K562 (cell line): ENCODE results near the gene PARS2. TPM values are rescaled to one million over a fixed set of nuclear protein-coding genes. Genes with fewer than 3 reads are reported as not detected.

Source experiments
- ATAC-seq: fragments of 200-7000 bp; cut with Tn5 transposase; 3 replicates; pipeline ENCODE4 v1.9.1; 2020; ENCODE audit warnings: moderate library complexity
- BruUV-seq: library from RNA; stranded (reverse); fragments of 400-500 nt; replicated peaks from 2 replicates; lab custom pipeline; 2021; lab: Mats Ljungman, UMichigan
- CTCF ChIA-PET: fragments of 300-600 bp; formaldehyde crosslinking; extraction: SDS; loops from one replicate; lab custom pipeline; 2021; ENCODE audit warnings: low intra/inter-chr PET ratio; lab: Yijun Ruan, JAX
- POLR2A ChIA-PET: fragments of 300-600, 350-650 bp; sonication (Branson Sonifier 250); formaldehyde crosslinking; extraction: SDS; loops from one replicate; lab custom pipeline; 2021; ENCODE audit warnings: antibody characterized with exemption, inconsistent platforms; lab: Yijun Ruan, JAX
- DNase-seq, 4 experiments: peaks; one replicate each; pipeline versions ENCODE4 v3.0.0 to v3.0.0-alpha.2; 2011 to 2018; ENCODE audit warnings: low spot score in 3 of 4, mixed read lengths in 3 of 4; ENCODE audit errors: extremely low read depth in 1 of 4
- FAIRE-seq: peaks from 2 replicates; lab custom pipeline; 2011; peaks lifted over from hg19 to GRCh38; lab: Jason Lieb, UNC
- H2AFZ ChIP-seq: 2 replicates; pipeline ENCODE4 v1.6.0; 2011; ENCODE audit warnings: low read depth, low read length, control low read depth, inconsistent platforms
- H3K27ac ChIP-seq: fragments of 200-600 bp; 3 replicates; pipeline ENCODE4 v1.8.0; 2011; ENCODE audit warnings: low read depth, mild to moderate bottlenecking, control low read depth, inconsistent platforms, low read length, moderate library complexity, mixed read lengths; ENCODE audit errors: extremely low read depth
- H3K27me3 ChIP-seq, 2 experiments: fragments of 300-600 bp in 1 of 2; 2 replicates in 1 of 2; 3 replicates in 1 of 2; pipeline versions ENCODE4 v1.6.0 to v1.8.0; 2011; ENCODE audit warnings: inconsistent platforms in 2 of 2, low read length in 2 of 2, mild to moderate bottlenecking in 1 of 2, mixed read lengths in 1 of 2, moderate library complexity in 1 of 2; ENCODE audit not compliant: control insufficient read depth in 2 of 2, insufficient read depth in 2 of 2
- H3K36me3 ChIP-seq: fragments of 300-600 bp; 3 replicates; pipeline ENCODE4 v1.8.0; 2011; ENCODE audit warnings: mild to moderate bottlenecking, low read length, inconsistent platforms; ENCODE audit not compliant: control insufficient read depth, insufficient read depth
- H3K4me1 ChIP-seq, 2 experiments: fragments of 200-600 bp in 1 of 2; replicated peaks in 1 of 2; 2 replicates in 1 of 2; 3 replicates in 1 of 2; pipeline versions ENCODE4 v1.5.1 to v1.8.0; 2011; ENCODE audit warnings: inconsistent platforms in 2 of 2, low read length in 2 of 2, mild to moderate bottlenecking in 1 of 2, mixed read lengths in 1 of 2, moderate library complexity in 1 of 2; ENCODE audit not compliant: control insufficient read depth in 2 of 2, insufficient read depth in 2 of 2
- H3K4me2 ChIP-seq: 2 replicates; pipeline ENCODE4 v1.6.1; 2011; ENCODE audit warnings: low read length, control low read depth, inconsistent platforms, mixed read lengths; ENCODE audit not compliant: insufficient read depth
- H3K4me3 ChIP-seq: fragments of 200-600 bp; sonication (generic), shearing (Covaris generic); 2 replicates; pipeline ENCODE4 v1.5.1; 2016; ENCODE audit warnings: control low read depth, inconsistent platforms
- H3K79me2 ChIP-seq: fragments of 200-600 bp; 3 replicates; pipeline ENCODE4 v1.8.0; 2011; ENCODE audit warnings: low read length, inconsistent platforms; ENCODE audit not compliant: control insufficient read depth, insufficient read depth
- H3K9ac ChIP-seq, 2 experiments: 2 replicates each; pipeline versions ENCODE4 v1.6.0 to v1.6.1; 2011; ENCODE audit warnings: low read depth in 2 of 2, low read length in 2 of 2, control low read depth in 1 of 2, inconsistent platforms in 1 of 2, mild to moderate bottlenecking in 1 of 2, mixed read lengths in 1 of 2; ENCODE audit not compliant: insufficient read depth in 1 of 2
- H3K9me1 ChIP-seq: one replicate; pipeline ENCODE4 v1.6.0; 2011; ENCODE audit warnings: inconsistent platforms, mild to moderate bottlenecking, low read length, moderate library complexity; ENCODE audit not compliant: control insufficient read depth, insufficient read depth
- H3K9me3 ChIP-seq: replicated peaks from 2 replicates; pipeline ENCODE4 v1.5.1; 2011; ENCODE audit warnings: low read depth, low read length, inconsistent platforms; ENCODE audit not compliant: control insufficient read depth, insufficient read depth
- H4K20me1 ChIP-seq: replicated peaks from 2 replicates; pipeline ENCODE4 v1.6.1; 2011; ENCODE audit warnings: low read length, inconsistent platforms, mixed read lengths; ENCODE audit not compliant: control insufficient read depth, insufficient read depth
- DDX20 ChIP-seq: fragments of 450-650 bp; IDR thresholded peaks from 2 replicates; pipeline ENCODE4 v1.6.1; 2016; ENCODE audit warnings: missing genetic modification characterization, low read depth, mild to moderate bottlenecking, missing compliant biosample characterization, moderate library complexity
- FOXM1 ChIP-seq, 2 experiments: fragments of 450-650 bp in 1 of 2; sonication (generic) in 1 of 2; formaldehyde crosslinking in 1 of 2; IDR thresholded peaks; 2 replicates each; pipeline versions ENCODE4 v1.6.1 to v1.9.0; 2017 to 2022; ENCODE audit warnings: low read depth in 2 of 2, mild to moderate bottlenecking in 2 of 2, missing genetic modification reagents in 1 of 2, moderate library complexity in 1 of 2
- GATAD2B ChIP-seq: fragments of 450-650 bp; IDR thresholded peaks from 2 replicates; pipeline ENCODE4 v1.6.1; 2017; ENCODE audit warnings: mild to moderate bottlenecking, borderline replicate concordance
- HMGN3 ChIP-seq: IDR thresholded peaks from 2 replicates; pipeline ENCODE4 v1.6.1; 2011; ENCODE audit warnings: borderline replicate concordance, low read depth, mild to moderate bottlenecking, mixed read lengths, low read length; ENCODE audit not compliant: insufficient read length; ENCODE audit errors: extremely low read depth
- POLR2B ChIP-seq: fragments of 450-650 bp; IDR thresholded peaks from 2 replicates; pipeline ENCODE4 v1.6.1; 2018; ENCODE audit warnings: low read depth; ENCODE audit not compliant: partially characterized antibody
- SAFB ChIP-seq: fragments of 200-400 bp; formaldehyde crosslinking; IDR thresholded peaks from 2 replicates; pipeline ENCODE4 v1.6.1; 2017; ENCODE audit warnings: low read depth, low read length, borderline replicate concordance
- TBP ChIP-seq: optimal IDR thresholded peaks from 2 replicates; pipeline ENCODE3; 2011; ENCODE audit warnings: low read depth, low read length, improper control_type of control experiment
- ZNF224 ChIP-seq: sonication (generic); formaldehyde crosslinking; IDR thresholded peaks from 2 replicates; pipeline ENCODE4 v1.8.0; 2022; ENCODE audit warnings: mild to moderate bottlenecking, missing genetic modification reagents
- ZNF24 ChIP-seq: fragments of 450-650 bp; IDR thresholded peaks from 2 replicates; pipeline ENCODE4 v1.6.1; 2016
- ZNF311 ChIP-seq: fragments of 250-450 bp; sonication (Bioruptor Pico); IDR thresholded peaks from 2 replicates; pipeline ENCODE4 v1.4.0; 2020; ENCODE audit warnings: mild to moderate bottlenecking, moderate library complexity
- ZNF77 ChIP-seq: fragments of 250-450 bp; sonication (Bioruptor Pico); IDR thresholded peaks from 2 replicates; pipeline ENCODE4 v1.5.0; 2020
- ZNF79 ChIP-seq: fragments of 250-450 bp; sonication (Bioruptor Pico); IDR thresholded peaks from 2 replicates; pipeline ENCODE4 v1.4.0; 2020; ENCODE audit warnings: low read depth, mild to moderate bottlenecking, moderate library complexity
- WGBS: fragments of 100-300 bp; shearing (Covaris generic); methylation state at CpG from one replicate; pipeline ENCODE4 v1.1.6; 2016; ENCODE audit warnings: low coverage, mixed read lengths; ENCODE audit not compliant: insufficient coverage; ENCODE audit errors: missing lambda C conversion rate; 5-methylcytosine and 5-hydroxymethylcytosine counted together
- in situ Hi-C: fragments of 300-500 bp; cut with MboI; formaldehyde crosslinking; loops from 4 replicates; pipeline ENCODE4 v1.15.0; 2018; ENCODE audit warnings: inconsistent platforms, mixed read lengths
- intact Hi-C: fragments of 100-400 bp; cut with micrococcal nuclease; formaldehyde crosslinking; loops from 2 replicates; pipeline ENCODE4 v1.14.2; 2022
- polyA plus RNA-seq, 8 experiments: library from polyadenylated mRNA; depleted of rRNA in 4 of 8; stranded (reverse) in 5 of 8; unstranded in 3 of 8; fragments of >200 nt; fragmentation: Nextera tagmentation in 2 of 8; fragmentation: Illumina TruSeq in 1 of 8; extraction: Ambion mirVana in 2 of 8; extraction: Trizol in 1 of 8; gene quantifications; 2 replicates each; pipeline versions ENCODE4 v1.2.1 to v1.2.3, GENCODE V29; 2011 to 2014; ENCODE audit warnings: inconsistent platforms in 1 of 8, missing spikeins in 1 of 8
- total RNA-seq, 7 experiments: library from RNA; depleted of rRNA in 6 of 7; stranded (reverse); fragments of >200 nt in 6 of 7; fragmentation: Illumina TruSeq in 2 of 7; extraction: Trizol in 2 of 7; gene quantifications; 2 replicates each; pipeline versions ENCODE4 v1.2.1 to v1.2.3, GENCODE V29; 2011 to 2021; ENCODE audit warnings: low replicate concordance in 1 of 7
- TF ChIP-seq, protein P1 (sequence below): fragments of 250-450 bp; sonication (Bioruptor Pico); IDR thresholded peaks from 2 replicates; pipeline ENCODE4 v1.5.0; 2022; ENCODE audit warnings: mild to moderate bottlenecking
- TF ChIP-seq, protein P2 (sequence below): fragments of 250-450 bp; sonication (Bioruptor Pico); IDR thresholded peaks from 2 replicates; pipeline ENCODE4 v1.9.0; 2021; ENCODE audit warnings: mild to moderate bottlenecking

The PARS2 gene
- total and polyA plus RNA-seq, 9 of the 15 experiments (the other 6 are each of a cell fraction or from before 2014, with no cell fraction given), result 6.3 to 12.4 (median 7.9) TPM

DNA sequence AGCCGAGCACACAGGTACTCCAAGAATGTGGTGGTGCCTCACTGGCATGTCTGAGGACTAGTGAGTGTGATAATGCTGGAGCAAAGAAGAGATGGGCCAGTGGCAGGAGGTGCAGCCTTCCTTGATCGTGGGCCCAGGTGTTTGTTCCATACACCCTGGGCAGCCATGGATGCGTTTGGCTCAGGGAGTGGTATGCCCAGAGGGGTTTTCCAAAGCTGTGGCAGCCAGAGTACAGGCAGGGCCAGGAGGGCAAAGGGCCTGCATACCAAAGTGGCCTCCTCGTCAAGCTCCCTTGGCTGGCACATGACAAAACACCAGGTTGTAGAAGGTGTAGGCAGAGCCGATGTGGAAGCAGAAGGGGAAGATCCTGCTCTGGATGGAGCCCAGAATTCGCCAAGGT is 19.0 kb downstream of the PARS2 start:
- DNase-seq, result no peak
- H3K4me2 ChIP-seq, result no peak overlapping the region
- no peak overlapping the region for H3K27ac ChIP-seq
- H3K9me1 ChIP-seq, result no peaks in the 10 kb centered on the region
- H2AFZ ChIP-seq, result no peak overlapping the region
- TF ChIP-seq GATAD2B, result no peak
- no peak for TF ChIP-seq TBP
- TF ChIP-seq FOXM1 (IDR thresholded peaks at IDR 0.05; ENCODE audit: low read depth), result no peak
- TF ChIP-seq FOXM1 (CRISPR knock-in tag; IDR thresholded peaks at IDR 0.05; ENCODE audit: low read depth), result no peak
- no peak for TF ChIP-seq SAFB
- no peak for TF ChIP-seq DDX20 (tag)
- no peak for TF ChIP-seq ZNF79
- TF ChIP-seq HMGN3, result no peak
- TF ChIP-seq, protein P1, sequence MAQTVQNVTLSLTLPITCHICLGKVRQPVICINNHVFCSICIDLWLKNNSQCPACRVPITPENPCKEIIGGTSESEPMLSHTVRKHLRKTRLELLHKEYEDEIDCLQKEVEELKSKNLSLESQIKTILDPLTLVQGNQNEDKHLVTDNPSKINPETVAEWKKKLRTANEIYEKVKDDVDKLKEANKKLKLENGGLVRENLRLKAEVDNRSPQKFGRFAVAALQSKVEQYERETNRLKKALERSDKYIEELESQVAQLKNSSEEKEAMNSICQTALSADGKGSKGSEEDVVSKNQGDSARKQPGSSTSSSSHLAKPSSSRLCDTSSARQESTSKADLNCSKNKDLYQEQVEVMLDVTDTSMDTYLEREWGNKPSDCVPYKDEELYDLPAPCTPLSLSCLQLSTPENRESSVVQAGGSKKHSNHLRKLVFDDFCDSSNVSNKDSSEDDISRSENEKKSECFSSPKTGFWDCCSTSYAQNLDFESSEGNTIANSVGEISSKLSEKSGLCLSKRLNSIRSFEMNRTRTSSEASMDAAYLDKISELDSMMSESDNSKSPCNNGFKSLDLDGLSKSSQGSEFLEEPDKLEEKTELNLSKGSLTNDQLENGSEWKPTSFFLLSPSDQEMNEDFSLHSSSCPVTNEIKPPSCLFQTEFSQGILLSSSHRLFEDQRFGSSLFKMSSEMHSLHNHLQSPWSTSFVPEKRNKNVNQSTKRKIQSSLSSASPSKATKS, result no peak
- no peak for TF ChIP-seq ZNF311 (CRISPR knock-in tag)
- TF ChIP-seq ZNF77 (CRISPR knock-in tag), result no peak
- no peak for TF ChIP-seq ZNF24
- no peak for TF ChIP-seq ZNF224 (CRISPR knock-in tag)
- no peak for TF ChIP-seq POLR2B
- TF ChIP-seq, protein P2, sequence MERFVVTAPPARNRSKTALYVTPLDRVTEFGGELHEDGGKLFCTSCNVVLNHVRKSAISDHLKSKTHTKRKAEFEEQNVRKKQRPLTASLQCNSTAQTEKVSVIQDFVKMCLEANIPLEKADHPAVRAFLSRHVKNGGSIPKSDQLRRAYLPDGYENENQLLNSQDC (CRISPR knock-in tag), result no peak
- H3K4me3 ChIP-seq, result no peak overlapping the region
- peaks cover 34% of the 10 kb centered on the region; the same call in 2 of the 3 replicates for H3K36me3 ChIP-seq
- CTCF ChIA-PET, result no interaction called here
- H3K4me1 ChIP-seq, result no peaks in the 10 kb centered on the region
- no TSS peak for BruUV-seq
- 41% methylated on average over 6 of the region's 6 CpGs for WGBS
- FAIRE-seq, result no peak
- peaks cover 7% of the 10 kb centered on the region; the same call in 1 of the 2 replicates for H4K20me1 ChIP-seq
- H3K27me3 ChIP-seq, result peaks cover 6 to 23% of the 10 kb centered on the region in 2 experiments; a peak in 4 of 5 replicates
- in situ Hi-C loops (no loop called here), intact Hi-C loops (no loop called here)
- H3K9me3 ChIP-seq, result no peaks in the 10 kb centered on the region
- POLR2A ChIA-PET, result interaction anchor here (1.1 to 2.6 kb wide), 3 partner anchors 17 to 29 kb away, joined by 3 to 10 read pairs (median 6); partner anchors contain the start of genes PARS2 and TTC4
- no peak for ATAC-seq
- H3K79me2 ChIP-seq, result no peaks in the 10 kb centered on the region
- peak overlapping the region in 1 of 2 experiments; percentile 14; a peak in 1 of 4 replicates for H3K9ac ChIP-seq
